K562 (cell line): Measurements from ENCODE around the gene C19orf44. TPM values are rescaled to one million over a fixed set of nuclear protein-coding genes. Genes with fewer than 3 reads are reported as not detected.

Experiments used
- ATAC-seq: fragments of 200-7000 bp; cut with Tn5 transposase; 3 replicates; pipeline ENCODE4 v1.9.1; 2020; ENCODE audit warnings: moderate library complexity
- BruUV-seq: library from RNA; stranded (reverse); fragments of 400-500 nt; replicated peaks from 2 replicates; lab custom pipeline; 2021; lab: Mats Ljungman, UMichigan
- CTCF ChIA-PET: fragments of 300-600 bp; formaldehyde crosslinking; extraction: SDS; loops from one replicate; lab custom pipeline; 2021; ENCODE audit warnings: low intra/inter-chr PET ratio; lab: Yijun Ruan, JAX
- POLR2A ChIA-PET: fragments of 300-600, 350-650 bp; sonication (Branson Sonifier 250); formaldehyde crosslinking; extraction: SDS; loops from one replicate; lab custom pipeline; 2021; ENCODE audit warnings: antibody characterized with exemption, inconsistent platforms; lab: Yijun Ruan, JAX
- DNase-seq, 4 experiments: peaks; one replicate each; pipeline versions ENCODE4 v3.0.0 to v3.0.0-alpha.2; 2011 to 2018; ENCODE audit warnings: low spot score in 3 of 4, mixed read lengths in 3 of 4; ENCODE audit errors: extremely low read depth in 1 of 4
- FAIRE-seq: peaks from 2 replicates; lab custom pipeline; 2011; peaks lifted over from hg19 to GRCh38; lab: Jason Lieb, UNC
- H2AFZ ChIP-seq: 2 replicates; pipeline ENCODE4 v1.6.0; 2011; ENCODE audit warnings: low read depth, low read length, control low read depth, inconsistent platforms
- H3K27ac ChIP-seq: fragments of 200-600 bp; 3 replicates; pipeline ENCODE4 v1.8.0; 2011; ENCODE audit warnings: low read depth, mild to moderate bottlenecking, control low read depth, inconsistent platforms, low read length, moderate library complexity, mixed read lengths; ENCODE audit errors: extremely low read depth
- H3K27me3 ChIP-seq, 2 experiments: fragments of 300-600 bp in 1 of 2; 2 replicates in 1 of 2; 3 replicates in 1 of 2; pipeline versions ENCODE4 v1.6.0 to v1.8.0; 2011; ENCODE audit warnings: inconsistent platforms in 2 of 2, low read length in 2 of 2, mild to moderate bottlenecking in 1 of 2, mixed read lengths in 1 of 2, moderate library complexity in 1 of 2; ENCODE audit not compliant: control insufficient read depth in 2 of 2, insufficient read depth in 2 of 2
- H3K36me3 ChIP-seq: fragments of 300-600 bp; 3 replicates; pipeline ENCODE4 v1.8.0; 2011; ENCODE audit warnings: mild to moderate bottlenecking, low read length, inconsistent platforms; ENCODE audit not compliant: control insufficient read depth, insufficient read depth
- H3K4me1 ChIP-seq, 2 experiments: fragments of 200-600 bp in 1 of 2; replicated peaks in 1 of 2; 2 replicates in 1 of 2; 3 replicates in 1 of 2; pipeline versions ENCODE4 v1.5.1 to v1.8.0; 2011; ENCODE audit warnings: inconsistent platforms in 2 of 2, low read length in 2 of 2, mild to moderate bottlenecking in 1 of 2, mixed read lengths in 1 of 2, moderate library complexity in 1 of 2; ENCODE audit not compliant: control insufficient read depth in 2 of 2, insufficient read depth in 2 of 2
- H3K4me2 ChIP-seq: 2 replicates; pipeline ENCODE4 v1.6.1; 2011; ENCODE audit warnings: low read length, control low read depth, inconsistent platforms, mixed read lengths; ENCODE audit not compliant: insufficient read depth
- H3K4me3 ChIP-seq: fragments of 200-600 bp; sonication (generic), shearing (Covaris generic); 2 replicates; pipeline ENCODE4 v1.5.1; 2016; ENCODE audit warnings: control low read depth, inconsistent platforms
- H3K79me2 ChIP-seq: fragments of 200-600 bp; 3 replicates; pipeline ENCODE4 v1.8.0; 2011; ENCODE audit warnings: low read length, inconsistent platforms; ENCODE audit not compliant: control insufficient read depth, insufficient read depth
- H3K9ac ChIP-seq, 2 experiments: 2 replicates each; pipeline versions ENCODE4 v1.6.0 to v1.6.1; 2011; ENCODE audit warnings: low read depth in 2 of 2, low read length in 2 of 2, control low read depth in 1 of 2, inconsistent platforms in 1 of 2, mild to moderate bottlenecking in 1 of 2, mixed read lengths in 1 of 2; ENCODE audit not compliant: insufficient read depth in 1 of 2
- H3K9me1 ChIP-seq: one replicate; pipeline ENCODE4 v1.6.0; 2011; ENCODE audit warnings: inconsistent platforms, mild to moderate bottlenecking, low read length, moderate library complexity; ENCODE audit not compliant: control insufficient read depth, insufficient read depth
- H3K9me3 ChIP-seq: replicated peaks from 2 replicates; pipeline ENCODE4 v1.5.1; 2011; ENCODE audit warnings: low read depth, low read length, inconsistent platforms; ENCODE audit not compliant: control insufficient read depth, insufficient read depth
- H4K20me1 ChIP-seq: replicated peaks from 2 replicates; pipeline ENCODE4 v1.6.1; 2011; ENCODE audit warnings: low read length, inconsistent platforms, mixed read lengths; ENCODE audit not compliant: control insufficient read depth, insufficient read depth
- BHLHE40 ChIP-seq: IDR thresholded peaks from 2 replicates; pipeline ENCODE4 v1.6.1; 2011; ENCODE audit warnings: low read length, improper control_type of control experiment
- C11orf30 ChIP-seq: fragments of 450-650 bp; IDR thresholded peaks from 2 replicates; pipeline ENCODE4 v1.6.1; 2016; ENCODE audit warnings: low read depth, mild to moderate bottlenecking
- CHD1 ChIP-seq: fragments of 200-600 bp; sonication (generic); IDR thresholded peaks from one replicate; pipeline ENCODE4 v1.6.1; 2012; ENCODE audit warnings: mild to moderate bottlenecking, moderate library complexity, low read length, inconsistent platforms
- EP400 ChIP-seq: fragments of 450-650 bp; IDR thresholded peaks from 2 replicates; pipeline ENCODE4 v1.6.1; 2017; ENCODE audit warnings: antibody characterized with exemption, mild to moderate bottlenecking, moderate library complexity
- FOXA1 ChIP-seq: fragments of 450-650 bp; IDR thresholded peaks from 2 replicates; pipeline ENCODE4 v1.6.1; 2016; ENCODE audit warnings: mild to moderate bottlenecking, borderline replicate concordance
- JUND ChIP-seq, 2 experiments: IDR thresholded peaks; 2 replicates in 1 of 2; 3 replicates in 1 of 2; pipeline ENCODE4 v1.6.1; 2011; ENCODE audit warnings: borderline replicate concordance in 2 of 2, low read depth in 2 of 2, low read length in 2 of 2, improper control_type of control experiment in 1 of 2, missing biosample characterization in 1 of 2, missing genetic modification characterization in 1 of 2, missing genetic modification reagents in 1 of 2
- NCOR1 ChIP-seq: fragments of 450-650 bp; IDR thresholded peaks from 2 replicates; pipeline ENCODE4 v1.6.1; 2016; ENCODE audit warnings: mild to moderate bottlenecking, moderate library complexity
- NFIX ChIP-seq: fragments of 250-450 bp; sonication (Bioruptor Pico); IDR thresholded peaks from 2 replicates; pipeline ENCODE4 v1.4.0; 2020; ENCODE audit warnings: low read depth, mild to moderate bottlenecking, moderate library complexity
- RBBP5 ChIP-seq: fragments of 200-600 bp; sonication (generic); IDR thresholded peaks from 2 replicates; pipeline ENCODE4 v1.6.1; 2012; ENCODE audit warnings: borderline replicate concordance, mild to moderate bottlenecking, low read length, control low read depth, inconsistent platforms; ENCODE audit not compliant: insufficient read depth, poor library complexity, severe bottlenecking
- TEAD4 ChIP-seq, 2 experiments: sonication (generic) in 1 of 2; formaldehyde crosslinking in 1 of 2; IDR thresholded peaks; 2 replicates each; pipeline versions ENCODE4 v1.6.1 to v1.8.0; 2012 to 2022; ENCODE audit warnings: borderline replicate concordance in 1 of 2, inconsistent platforms in 1 of 2, low read length in 1 of 2, mild to moderate bottlenecking in 1 of 2, missing genetic modification reagents in 1 of 2
- ZFP1 ChIP-seq: fragments of 450-650 bp; formaldehyde crosslinking; IDR thresholded peaks from 2 replicates; pipeline ENCODE4 v1.4.0; 2020; ENCODE audit warnings: mild to moderate bottlenecking, mixed read lengths
- WGBS: fragments of 100-300 bp; shearing (Covaris generic); methylation state at CpG from one replicate; pipeline ENCODE4 v1.1.6; 2016; ENCODE audit warnings: low coverage, mixed read lengths; ENCODE audit not compliant: insufficient coverage; ENCODE audit errors: missing lambda C conversion rate; 5-methylcytosine and 5-hydroxymethylcytosine counted together
- in situ Hi-C: fragments of 300-500 bp; cut with MboI; formaldehyde crosslinking; loops from 4 replicates; pipeline ENCODE4 v1.15.0; 2018; ENCODE audit warnings: inconsistent platforms, mixed read lengths
- intact Hi-C: fragments of 100-400 bp; cut with micrococcal nuclease; formaldehyde crosslinking; loops from 2 replicates; pipeline ENCODE4 v1.14.2; 2022
- polyA plus RNA-seq, 8 experiments: library from polyadenylated mRNA; depleted of rRNA in 4 of 8; stranded (reverse) in 5 of 8; unstranded in 3 of 8; fragments of >200 nt; fragmentation: Nextera tagmentation in 2 of 8; fragmentation: Illumina TruSeq in 1 of 8; extraction: Ambion mirVana in 2 of 8; extraction: Trizol in 1 of 8; gene quantifications; 2 replicates each; pipeline versions ENCODE4 v1.2.1 to v1.2.3, GENCODE V29; 2011 to 2014; ENCODE audit warnings: inconsistent platforms in 1 of 8, missing spikeins in 1 of 8
- total RNA-seq, 7 experiments: library from RNA; depleted of rRNA in 6 of 7; stranded (reverse); fragments of >200 nt in 6 of 7; fragmentation: Illumina TruSeq in 2 of 7; extraction: Trizol in 2 of 7; gene quantifications; 2 replicates each; pipeline versions ENCODE4 v1.2.1 to v1.2.3, GENCODE V29; 2011 to 2021; ENCODE audit warnings: low replicate concordance in 1 of 7
- TF ChIP-seq, protein P1 (sequence below): fragments of 250-450 bp; sonication (Bioruptor Pico); IDR thresholded peaks from 2 replicates; pipeline ENCODE4 v1.4.0; 2020; ENCODE audit warnings: mild to moderate bottlenecking
- TF ChIP-seq, protein P2 (sequence below), 2 experiments: fragments of 200-800 bp in 1 of 2; sonication (Bioruptor generic) in 1 of 2; sonication (generic) in 1 of 2; formaldehyde crosslinking in 1 of 2; IDR thresholded peaks in 1 of 2; conservative IDR thresholded peaks in 1 of 2; 2 replicates each; pipeline versions ENCODE4 v1.5.0 to v1.6.1; 2016 to 2020; ENCODE audit warnings: missing compliant biosample characterization in 1 of 2, missing genetic modification characterization in 1 of 2, missing genetic modification reagents in 1 of 2

Gene C19orf44
- total and polyA plus RNA-seq, 9 of the 15 experiments (the other 6 are each of a cell fraction or from before 2014, with no cell fraction given): 0.41 to 7.7 (median 3.5) TPM

GRCh38 chr19:16561382-16561781, 65.2 kb downstream of the C19orf44 start (continued):
- TF ChIP-seq, protein P1, sequence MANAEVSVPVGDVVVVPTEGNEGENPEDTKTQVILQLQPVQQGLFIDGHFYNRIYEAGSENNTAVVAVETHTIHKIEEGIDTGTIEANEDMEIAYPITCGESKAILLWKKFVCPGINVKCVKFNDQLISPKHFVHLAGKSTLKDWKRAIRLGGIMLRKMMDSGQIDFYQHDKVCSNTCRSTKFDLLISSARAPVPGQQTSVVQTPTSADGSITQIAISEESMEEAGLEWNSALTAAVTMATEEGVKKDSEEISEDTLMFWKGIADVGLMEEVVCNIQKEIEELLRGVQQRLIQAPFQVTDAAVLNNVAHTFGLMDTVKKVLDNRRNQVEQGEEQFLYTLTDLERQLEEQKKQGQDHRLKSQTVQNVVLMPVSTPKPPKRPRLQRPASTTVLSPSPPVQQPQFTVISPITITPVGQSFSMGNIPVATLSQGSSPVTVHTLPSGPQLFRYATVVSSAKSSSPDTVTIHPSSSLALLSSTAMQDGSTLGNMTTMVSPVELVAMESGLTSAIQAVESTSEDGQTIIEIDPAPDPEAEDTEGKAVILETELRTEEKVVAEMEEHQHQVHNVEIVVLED (CRISPR knock-in tag): no peak
- TF ChIP-seq BHLHE40 (no peak), CHD1 (no peak)

DNA sequence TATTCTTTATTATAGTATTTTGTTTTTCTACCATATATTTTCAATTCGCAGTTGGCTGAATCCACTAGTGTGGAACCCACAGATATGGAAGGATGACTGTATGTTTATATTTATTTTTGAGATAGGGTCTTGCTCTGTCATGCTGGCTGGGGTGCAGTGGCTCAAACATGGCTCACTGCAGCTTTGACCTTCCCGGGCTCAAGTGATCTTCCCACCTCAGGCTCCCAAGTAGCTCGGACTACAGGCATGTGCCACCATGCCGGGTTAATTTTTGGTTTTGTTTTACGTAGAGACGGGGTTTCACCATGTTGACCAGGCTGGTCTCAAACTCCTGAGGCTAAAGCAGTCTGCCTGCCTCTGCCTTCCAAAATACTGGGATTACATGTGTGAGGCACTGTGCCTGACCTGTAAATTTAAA, 66.4 kb downstream of the C19orf44 start:
- H3K79me2 ChIP-seq: peaks cover 5% of the 10 kb centered on the region
- peaks cover 6 to 16% of the 10 kb centered on the region in 2 experiments; a peak in 3 of 5 replicates for H3K4me1 ChIP-seq
- H3K9me1 ChIP-seq: no peaks in the 10 kb centered on the region
- peak in 2 of 4 experiments; percentile 4 to 57 for DNase-seq
- in situ Hi-C loops (no loop called here), intact Hi-C loops (no loop called here)
- peaks cover 70% of the 10 kb centered on the region for H3K36me3 ChIP-seq
- no peaks in the 10 kb centered on the region for H3K27me3 ChIP-seq
- ChIA-PET POLR2A (interaction anchor here (0.7 to 1.6 kb wide), 4 partner anchors 10 to 726 kb away, joined by 3 to 7 read pairs (median 4); partner anchors contain the start of gene SLC35E1), CTCF (no interaction called here)
- 39% methylated on average over 5 of the region's 6 CpGs for WGBS
- peak overlapping the region; percentile 59 to 82 for H3K9ac ChIP-seq
- H2AFZ ChIP-seq: peak overlapping the region; percentile 71
- peak overlapping the region; percentile 80 for H3K27ac ChIP-seq
- H3K9me3 ChIP-seq: no peaks in the 10 kb centered on the region
- peak; percentile 88 for ATAC-seq
- H3K4me2 ChIP-seq: peak overlapping the region; percentile 36
- no TSS peak for BruUV-seq
- no peak overlapping the region for H3K4me3 ChIP-seq
- peak; percentile 75 for FAIRE-seq
- H4K20me1 ChIP-seq: no peaks in the 10 kb centered on the region
- TF ChIP-seq C11orf30: peak; percentile 71
- peak; percentile 34; the same call in 1 of the 2 replicates for TF ChIP-seq NCOR1
- peak; percentile 24 for TF ChIP-seq RBBP5
- peak; percentile 63 for TF ChIP-seq JUND (IDR thresholded peaks at IDR 0.05; ENCODE audit: borderline replicate concordance, low read depth, low read length)
- peak; percentile 46; the same call in 2 of the 3 replicates for TF ChIP-seq JUND (tag; IDR thresholded peaks at IDR 0.05; ENCODE audit: borderline replicate concordance, low read depth, low read length)
- TF ChIP-seq, protein P2, sequence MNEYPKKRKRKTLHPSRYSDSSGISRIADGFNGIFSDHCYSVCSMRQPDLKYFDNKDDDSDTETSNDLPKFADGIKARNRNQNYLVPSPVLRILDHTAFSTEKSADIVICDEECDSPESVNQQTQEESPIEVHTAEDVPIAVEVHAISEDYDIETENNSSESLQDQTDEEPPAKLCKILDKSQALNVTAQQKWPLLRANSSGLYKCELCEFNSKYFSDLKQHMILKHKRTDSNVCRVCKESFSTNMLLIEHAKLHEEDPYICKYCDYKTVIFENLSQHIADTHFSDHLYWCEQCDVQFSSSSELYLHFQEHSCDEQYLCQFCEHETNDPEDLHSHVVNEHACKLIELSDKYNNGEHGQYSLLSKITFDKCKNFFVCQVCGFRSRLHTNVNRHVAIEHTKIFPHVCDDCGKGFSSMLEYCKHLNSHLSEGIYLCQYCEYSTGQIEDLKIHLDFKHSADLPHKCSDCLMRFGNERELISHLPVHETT (CRISPR knock-in tag; conservative IDR thresholded peaks at IDR 0.05 in 1 of 2, IDR thresholded peaks at IDR 0.05 in 1 of 2): peak in 1 of 2 experiments; percentile 67; a peak in 2 of 4 replicates
- 0 out of 2 replicates have a peak, but pooled peaks have one; percentile 11 for TF ChIP-seq EP400
- TF ChIP-seq TEAD4 (IDR thresholded peaks at IDR 0.05; ENCODE audit: low read length): peak; percentile 36; the same call in 1 of the 2 replicates
- TF ChIP-seq TEAD4 (CRISPR knock-in tag; IDR thresholded peaks at IDR 0.05; ENCODE audit: borderline replicate concordance): no peak
- TF ChIP-seq FOXA1: no peak
- no peak for TF ChIP-seq ZFP1
- TF ChIP-seq NFIX: no peak
